Measurements from ENCODE around the gene HOXA3. TPM values are rescaled to one million over a fixed set of nuclear protein-coding genes. Genes with fewer than 3 reads are reported as not detected.

The HOXA3 gene
- total RNA-seq, 4 donors from 2014 or later = 3.6 to 8.7 (median 6.6) TPM

DNA sequence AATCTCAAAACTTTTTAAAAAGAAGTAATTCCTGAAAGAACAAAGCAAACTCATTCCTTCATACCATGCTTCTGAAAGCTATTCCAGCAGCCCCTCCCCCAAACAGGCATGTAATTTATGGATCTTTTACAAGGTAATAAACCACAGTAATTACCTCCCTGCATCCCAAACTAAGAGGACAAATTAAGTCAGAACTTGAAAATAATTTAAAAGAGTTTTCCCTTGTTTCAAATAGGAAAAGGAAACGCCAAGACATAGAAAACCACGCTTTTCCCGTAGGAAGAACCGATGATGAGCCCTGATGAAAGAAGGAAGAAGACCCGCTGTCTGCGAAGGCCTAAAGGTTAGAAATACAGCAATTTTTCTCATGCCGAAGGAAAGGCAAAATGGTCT, 30.7 kb downstream of the HOXA3 start:
- intact Hi-C loops (cut with DNase I) = no loop called here
- TF ChIP-seq, protein P1, sequence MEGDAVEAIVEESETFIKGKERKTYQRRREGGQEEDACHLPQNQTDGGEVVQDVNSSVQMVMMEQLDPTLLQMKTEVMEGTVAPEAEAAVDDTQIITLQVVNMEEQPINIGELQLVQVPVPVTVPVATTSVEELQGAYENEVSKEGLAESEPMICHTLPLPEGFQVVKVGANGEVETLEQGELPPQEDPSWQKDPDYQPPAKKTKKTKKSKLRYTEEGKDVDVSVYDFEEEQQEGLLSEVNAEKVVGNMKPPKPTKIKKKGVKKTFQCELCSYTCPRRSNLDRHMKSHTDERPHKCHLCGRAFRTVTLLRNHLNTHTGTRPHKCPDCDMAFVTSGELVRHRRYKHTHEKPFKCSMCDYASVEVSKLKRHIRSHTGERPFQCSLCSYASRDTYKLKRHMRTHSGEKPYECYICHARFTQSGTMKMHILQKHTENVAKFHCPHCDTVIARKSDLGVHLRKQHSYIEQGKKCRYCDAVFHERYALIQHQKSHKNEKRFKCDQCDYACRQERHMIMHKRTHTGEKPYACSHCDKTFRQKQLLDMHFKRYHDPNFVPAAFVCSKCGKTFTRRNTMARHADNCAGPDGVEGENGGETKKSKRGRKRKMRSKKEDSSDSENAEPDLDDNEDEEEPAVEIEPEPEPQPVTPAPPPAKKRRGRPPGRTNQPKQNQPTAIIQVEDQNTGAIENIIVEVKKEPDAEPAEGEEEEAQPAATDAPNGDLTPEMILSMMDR (IDR thresholded peaks at IDR 0.05) = no peak
- no peak for TF ChIP-seq POLR2A (IDR thresholded peaks at IDR 0.05)
- Histone ChIP-seq H3K4me1 (peaks cover 33 to 100% (median 62%) of the 10 kb centered on the region in 3 donors), H3K36me3 (no peaks in the 10 kb centered on the region), H3K4me3 (peak overlapping the region; percentile 31 to 91 (median 50)), H3K27ac (peak overlapping the region; percentile 86 to 99 (median 93)), H3K27me3 (no peaks in the 10 kb centered on the region), H3K9me3 (no peaks in the 10 kb centered on the region)
- WGBS, 2 donors = 27 to 28% methylated on average over 7 of the region's 7 CpGs
- DNase-seq = no peak

DNA sequence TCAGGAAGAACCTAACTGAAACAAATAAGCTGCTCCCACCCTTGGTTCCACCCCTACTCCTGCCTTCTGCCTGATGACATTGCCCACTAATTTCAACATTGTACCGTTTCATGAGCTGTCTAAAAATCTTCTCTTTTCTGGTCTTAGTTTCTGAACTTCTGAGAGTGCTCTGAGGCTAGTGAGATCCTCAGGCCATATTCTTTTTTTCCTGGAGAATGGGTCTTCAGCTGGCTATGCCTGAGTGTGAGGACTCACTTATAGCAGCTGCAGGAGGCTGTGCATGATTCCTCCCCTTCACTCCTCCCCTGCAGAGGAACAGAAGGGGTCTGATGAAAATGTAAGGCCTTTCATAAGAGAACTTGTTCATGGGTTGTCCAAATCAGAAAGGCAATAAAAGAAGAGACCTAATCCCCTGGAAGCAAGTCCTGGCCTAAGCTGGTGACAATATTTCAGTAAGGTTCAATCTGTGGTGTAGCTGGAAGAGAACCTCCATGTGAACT, 32.9 kb downstream of the HOXA3 start:
- Histone ChIP-seq H3K4me3 (peak overlapping the region in 2 of 4 donors; percentile 70 to 91), H3K27ac (peak overlapping the region; percentile 86 to 99 (median 93)), H3K36me3 (no peaks in the 10 kb centered on the region), H3K9me3 (no peaks in the 10 kb centered on the region), H3K27me3 (no peaks in the 10 kb centered on the region), H3K4me1 (peaks cover 28 to 86% (median 42%) of the 10 kb centered on the region in 3 donors)
- intact Hi-C loops (cut with DNase I) = no loop called here
- WGBS, 2 donors = 14 to 36% methylated on average over 1 of the region's 1 CpG
- no peak for DNase-seq
- TF ChIP-seq, protein P1 (IDR thresholded peaks at IDR 0.05) = no peak
- TF ChIP-seq POLR2A (IDR thresholded peaks at IDR 0.05) = no peak

DNA sequence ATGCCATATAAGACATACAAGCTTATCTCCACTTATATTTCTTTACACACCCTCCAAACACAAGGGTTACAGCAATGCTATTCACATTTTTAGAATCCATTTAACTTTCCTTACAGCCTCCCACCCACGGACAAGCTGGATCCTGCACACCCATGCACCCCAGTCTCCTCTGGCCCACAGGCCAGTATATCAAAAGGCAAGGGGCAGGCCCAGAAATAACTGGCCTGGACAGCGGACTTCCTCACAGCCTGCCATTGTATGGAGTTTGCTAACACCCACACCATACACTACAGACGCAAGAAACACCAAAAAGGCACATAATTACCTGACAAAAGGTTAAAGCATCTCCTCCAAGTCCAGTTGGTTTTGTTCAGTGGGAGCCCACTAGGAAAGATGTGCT, 33.8 kb downstream of the HOXA3 start:
- no peak for DNase-seq
- Histone ChIP-seq H3K4me1 (peaks cover 28 to 77% (median 37%) of the 10 kb centered on the region in 3 donors), H3K27ac (peak overlapping the region; percentile 96 to 99 (median 99)), H3K27me3 (no peaks in the 10 kb centered on the region), H3K9me3 (no peaks in the 10 kb centered on the region), H3K4me3 (peak overlapping the region; percentile 70 to 91 (median 78)), H3K36me3 (no peaks in the 10 kb centered on the region)
- intact Hi-C loops (cut with DNase I) = no loop called here
- 41 to 48% methylated on average over 2 to 3 of the region's 3 CpGs for WGBS, 2 donors
- no peak for TF ChIP-seq POLR2A (IDR thresholded peaks at IDR 0.05)
- TF ChIP-seq, protein P1 (IDR thresholded peaks at IDR 0.05) = no peak

DNA sequence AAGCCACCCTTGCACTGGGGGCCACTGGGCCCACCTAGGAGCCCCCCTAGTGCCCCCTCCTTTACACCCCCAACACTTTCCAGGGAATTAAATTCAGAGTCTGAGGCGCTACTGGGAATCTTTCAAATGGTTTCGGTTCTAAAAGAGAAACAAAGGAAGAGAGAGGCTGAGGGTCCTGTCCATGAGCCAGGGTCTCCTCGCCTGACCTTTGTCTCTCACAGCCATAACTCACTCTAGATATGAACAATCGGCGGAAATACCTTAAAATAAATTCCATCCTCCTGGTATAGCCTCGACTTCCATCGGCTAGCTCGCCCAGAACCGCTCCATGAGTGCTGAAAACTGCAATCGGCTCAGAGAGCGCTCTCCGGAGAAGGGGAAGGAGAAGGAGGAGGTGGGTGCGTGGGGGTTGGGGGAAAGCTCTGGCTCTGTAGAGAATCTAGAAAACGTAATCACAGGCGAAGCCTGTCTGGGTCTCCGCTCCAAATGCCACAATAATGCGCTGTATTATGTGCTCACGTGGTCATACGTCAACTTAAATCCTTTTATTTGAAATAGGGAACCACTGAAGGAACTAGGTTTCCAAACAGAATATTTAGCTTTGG, 34.4 kb downstream of the HOXA3 start:
- WGBS, 2 donors = 19 to 42% methylated on average over 13 to 19 of the region's 19 CpGs
- intact Hi-C loops (cut with DNase I) = no loop called here
- Histone ChIP-seq H3K4me1 (peaks cover 28 to 74% (median 34%) of the 10 kb centered on the region in 3 donors), H3K27me3 (no peaks in the 10 kb centered on the region), H3K27ac (peak overlapping the region; percentile 96 to 99 (median 99)), H3K36me3 (no peaks in the 10 kb centered on the region), H3K9me3 (no peaks in the 10 kb centered on the region), H3K4me3 (peak overlapping the region; percentile 70 to 91 (median 78))
- TF ChIP-seq, protein P1 (IDR thresholded peaks at IDR 0.05) = no peak
- peak in 1 of 4 donors; percentile 23 for TF ChIP-seq POLR2A (IDR thresholded peaks at IDR 0.05)
- no peak for DNase-seq

Measured in esophagus squamous epithelium (tissue), 5 donors.